ENCODE data around the gene SDC4. TPM values are rescaled to one million over a fixed set of nuclear protein-coding genes. Genes with fewer than 3 reads are reported as not detected.

Gene SDC4
- total and polyA plus RNA-seq, 10 of the 15 experiments (the other 5 are each of a cell fraction or from before 2014, with no cell fraction given): 0.52 to 11.3 (median 1.4) TPM

- TF ChIP-seq CBX3 (IDR thresholded peaks at IDR 0.05; ENCODE audit: borderline replicate concordance, low read depth) (no peak), ZNF592 (IDR thresholded peaks at IDR 0.05) (no peak), PAX5 (IDR thresholded peaks at IDR 0.05; ENCODE audit: borderline replicate concordance, low read depth, low read length) (no peak), FOXM1 (IDR thresholded peaks at IDR 0.05; ENCODE audit: low read depth, low read length) (no peak), BHLHE40 (IDR thresholded peaks at IDR 0.05; ENCODE audit: borderline replicate concordance in 1 of 2, low read depth in 2 of 2, low read length in 1 of 2) (no peak), NR2C1 (IDR thresholded peaks at IDR 0.05) (no peak), NRF1 (conservative IDR thresholded peaks at IDR 0.05; ENCODE audit: low read depth, low read length) (no peak), RAD21 (IDR thresholded peaks at IDR 0.05; ENCODE audit: insufficient read depth, low read depth, low read length) (no peak)
Measured at GRCh38 chr20:45341579-45341938, 6.7 kb downstream of the SDC4 start (continued).

GRCh38 chr20:45340951-45341350 lies 7.3 kb downstream of the SDC4 start:
- Histone ChIP-seq H4K20me1 (ENCODE audit: control insufficient read depth, insufficient read depth) (peaks cover 2% of the 10 kb centered on the region; the same call in 1 of the 2 replicates), H3K79me2 (ENCODE audit: control insufficient read depth, insufficient read depth, low read length) (no peaks in the 10 kb centered on the region), H3K36me3 (ENCODE audit: control insufficient read depth in 2 of 2, insufficient read depth in 2 of 2, low read length in 1 of 2) (no peaks in the 10 kb centered on the region), H3K27me3 (replicated peaks in 1 of 2; ENCODE audit: control insufficient read depth in 2 of 2, insufficient read depth in 2 of 2, low read length in 1 of 2) (no peaks in the 10 kb centered on the region), H3K9me3 (replicated peaks; ENCODE audit: control insufficient read depth, insufficient read depth, low read length) (no peaks in the 10 kb centered on the region), H3K4me1 (ENCODE audit: control insufficient read depth, insufficient read depth, low read length) (no peaks in the 10 kb centered on the region), H3K4me3 (no peak overlapping the region), H2AFZ (ENCODE audit: control insufficient read depth, low read depth, low read length) (no peak overlapping the region), H3K9ac (ENCODE audit: control insufficient read depth, insufficient read depth, low read length) (no peak overlapping the region), H3K27ac (ENCODE audit: control insufficient read depth, insufficient read depth) (no peak overlapping the region), H3K4me2 (ENCODE audit: control insufficient read depth, insufficient read depth) (no peak overlapping the region)
- ATAC-seq (no peak), DNase-seq (ENCODE audit: low read depth, low spot score) (no peak), FAIRE-seq (no peak)
- in situ Hi-C loops (cut with MboI) (no loop called here), intact Hi-C loops (cut with micrococcal nuclease; ENCODE audit: unreplicated experiment) (no loop called here)
- BruUV-seq (replicated peaks): no TSS peak
- WGBS (ENCODE audit: insufficient coverage, insufficient replicate concordance, low lambda C conversion rate, missing lambda C conversion rate): 0% methylated on average over 1 of the region's 1 CpG
- ChIA-PET SMC1A (ENCODE audit: uncharacterized antibody, unreplicated experiment) (no interaction called here), RAD21 (ENCODE audit: unreplicated experiment) (no interaction called here), CTCF (no interaction called here), POLR2A (no interaction called here)
- no peak for TF ChIP-seq CHD4 (IDR thresholded peaks at IDR 0.05)
- TF ChIP-seq SMAD1 (IDR thresholded peaks at IDR 0.05; ENCODE audit: low read depth, partially characterized antibody): no peak
- no peak for TF ChIP-seq ZBED1 (IDR thresholded peaks at IDR 0.05; ENCODE audit: borderline replicate concordance)
- no peak for TF ChIP-seq IKZF1 (conservative IDR thresholded peaks at IDR 0.05)
- no peak for TF ChIP-seq TARDBP (IDR thresholded peaks at IDR 0.05; ENCODE audit: borderline replicate concordance)
- no peak for TF ChIP-seq CBFB (IDR thresholded peaks at IDR 0.05; ENCODE audit: low read depth)
- no peak for TF ChIP-seq PML (IDR thresholded peaks at IDR 0.05; ENCODE audit: low read length)
- no peak for TF ChIP-seq SREBF2 (IDR thresholded peaks at IDR 0.05; ENCODE audit: low read length)
- TF ChIP-seq HDAC2 (IDR thresholded peaks at IDR 0.05): no peak
- no peak for TF ChIP-seq CBX3 (IDR thresholded peaks at IDR 0.05; ENCODE audit: borderline replicate concordance, low read depth)
- TF ChIP-seq IRF5 (IDR thresholded peaks at IDR 0.05; ENCODE audit: borderline replicate concordance): no peak
- TF ChIP-seq MEF2B (IDR thresholded peaks at IDR 0.05; ENCODE audit: partially characterized antibody, poor library complexity, severe bottlenecking): no peak
- no peak for TF ChIP-seq ETV6 (conservative IDR thresholded peaks at IDR 0.05 in 1 of 2, IDR thresholded peaks at IDR 0.05 in 1 of 2; ENCODE audit: borderline replicate concordance in 1 of 2, low read depth in 1 of 2)
- TF ChIP-seq ESRRA (IDR thresholded peaks at IDR 0.05; ENCODE audit: low read length): no peak
- no peak for TF ChIP-seq FOXM1 (IDR thresholded peaks at IDR 0.05; ENCODE audit: low read depth, low read length)

All from GM12878 (cell line).